HG03442 (cell line): ENCODE data around the gene PLA2G2D.

Experiments
- ATAC-seq: cut with Tn5 transposase; IDR thresholded peaks from one replicate; pipeline ENCODE4 v1.9.1; 2021; ENCODE audit warnings: mild to moderate bottlenecking, moderate library complexity; ENCODE audit not compliant: unreplicated experiment

Gene PLA2G2D

DNA sequence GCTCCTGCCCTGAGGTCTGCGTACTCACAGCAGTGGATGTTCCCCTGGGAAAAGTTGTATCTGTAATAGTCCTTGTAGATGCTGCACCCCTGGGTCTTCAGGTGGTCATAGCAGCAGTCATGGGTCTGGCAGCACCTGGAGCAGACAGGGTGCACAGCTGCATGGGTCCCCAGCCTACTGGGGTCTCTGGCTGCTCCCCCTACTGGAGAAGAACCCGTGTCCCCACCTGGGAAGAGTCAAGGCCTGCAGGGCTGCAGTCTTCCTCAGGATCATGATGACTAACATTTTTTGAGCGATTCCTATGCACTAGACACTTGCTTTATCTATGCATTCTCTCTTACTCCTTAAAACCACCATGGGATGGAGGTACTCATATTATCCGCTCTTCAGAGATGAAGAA, 3.9 kb downstream of the PLA2G2D start:
- no peak for ATAC-seq

DNA sequence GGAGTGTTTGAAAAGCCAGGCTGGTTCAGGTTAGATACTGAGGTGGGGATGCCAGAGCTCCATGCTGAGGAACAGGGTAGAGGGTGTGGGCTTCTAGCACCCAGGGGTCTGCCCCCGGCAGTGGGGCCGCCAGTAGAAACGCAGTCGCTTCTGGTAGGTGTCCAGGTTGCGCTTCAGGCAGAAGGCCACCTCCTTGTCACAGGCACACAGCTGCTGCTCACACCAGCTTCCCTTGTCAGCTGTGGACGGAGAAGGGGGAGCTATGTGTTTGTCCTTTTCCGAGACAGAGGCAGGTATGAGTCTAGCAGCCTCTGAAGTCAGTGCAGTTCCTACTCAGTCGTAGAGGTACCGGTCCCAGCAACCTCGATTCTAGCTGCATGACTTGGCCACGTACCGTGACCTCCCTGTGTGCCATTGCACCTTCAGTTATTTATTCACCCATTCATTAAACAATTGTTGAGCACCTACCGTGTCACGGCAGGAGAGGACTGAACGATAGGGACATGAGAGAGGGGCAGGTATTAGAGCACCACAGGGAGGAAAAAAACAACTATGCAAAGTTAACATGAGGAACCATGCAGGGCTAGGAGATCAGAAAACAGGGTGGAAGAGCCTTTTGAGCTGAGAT, 5.2 kb downstream of the PLA2G2D start:
- ATAC-seq, result no peak

DNA sequence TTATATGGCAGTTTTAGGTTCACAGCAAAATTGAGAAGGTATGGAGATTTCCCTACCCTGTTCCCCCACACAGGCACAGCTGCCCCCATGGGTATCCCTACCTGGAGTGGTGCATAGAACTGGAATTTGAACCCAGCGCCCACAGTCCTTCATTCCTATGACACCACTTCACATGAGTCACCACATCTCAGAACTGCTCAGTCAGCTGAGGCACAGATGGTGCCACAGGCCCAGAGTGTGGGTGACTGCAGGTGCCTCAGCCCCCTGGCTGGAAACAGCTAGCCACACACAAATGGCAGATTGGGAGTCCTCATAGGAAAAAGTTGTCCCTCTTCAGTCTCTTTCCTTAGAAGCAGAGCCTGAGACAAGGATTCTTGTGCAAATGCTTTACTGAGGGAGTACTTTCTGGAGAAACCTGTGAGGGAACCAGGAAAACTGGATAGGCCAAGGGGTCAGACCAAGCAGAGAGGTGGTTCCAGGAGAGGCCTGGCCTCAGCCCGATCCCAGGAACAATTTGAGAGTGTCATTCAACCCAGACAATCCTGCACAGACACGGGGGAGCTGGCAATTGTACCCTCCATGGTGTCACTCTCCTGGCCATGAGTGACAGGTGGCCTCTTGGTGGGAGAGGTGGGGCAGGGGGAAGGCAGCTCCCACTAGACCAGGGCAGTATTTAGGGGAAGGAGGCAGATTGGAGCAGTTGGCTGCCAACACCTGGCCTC, 6.9 kb downstream of the PLA2G2D start:
- no peak for ATAC-seq

DNA sequence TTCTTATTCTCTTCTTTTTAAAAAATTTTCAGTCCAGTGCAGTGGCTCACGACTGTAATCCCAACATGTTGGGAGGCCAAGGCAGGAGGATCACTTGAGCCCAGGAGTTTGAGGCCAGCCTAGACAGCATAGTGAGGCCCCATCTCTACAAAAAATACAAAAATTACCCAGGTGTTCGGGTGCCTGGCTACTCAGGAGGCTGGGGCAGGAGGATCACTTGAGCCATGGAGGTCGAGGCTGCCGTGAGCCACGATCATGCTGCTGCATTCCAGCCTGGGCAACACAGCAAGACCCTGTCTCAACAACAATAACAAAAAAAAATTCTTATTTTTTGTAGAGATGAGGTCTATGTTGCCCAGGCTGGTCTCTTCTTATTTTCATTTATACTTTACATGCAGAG, 7.9 kb downstream of the PLA2G2D start:
- no peak for ATAC-seq

DNA sequence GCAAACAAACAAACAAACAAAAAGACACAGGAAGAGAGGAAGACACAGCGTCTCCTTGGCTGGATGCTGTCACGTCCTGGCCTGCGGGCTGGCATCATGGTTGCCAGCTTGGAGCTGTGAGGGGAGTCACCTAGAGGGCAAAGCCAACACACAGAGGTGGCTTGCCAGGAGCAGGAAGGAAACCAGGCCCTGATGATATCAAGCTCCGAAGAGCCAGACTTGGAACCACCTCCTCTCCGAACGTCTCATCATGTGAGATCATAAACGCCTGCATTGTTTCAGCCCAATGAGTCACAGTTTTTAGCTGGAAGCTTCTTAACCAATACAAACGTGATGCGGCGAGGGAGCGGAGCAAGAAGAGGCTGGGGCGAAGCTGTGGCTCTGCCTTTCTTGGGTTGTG, 8.7 kb downstream of the PLA2G2D start:
- ATAC-seq, result no peak

DNA sequence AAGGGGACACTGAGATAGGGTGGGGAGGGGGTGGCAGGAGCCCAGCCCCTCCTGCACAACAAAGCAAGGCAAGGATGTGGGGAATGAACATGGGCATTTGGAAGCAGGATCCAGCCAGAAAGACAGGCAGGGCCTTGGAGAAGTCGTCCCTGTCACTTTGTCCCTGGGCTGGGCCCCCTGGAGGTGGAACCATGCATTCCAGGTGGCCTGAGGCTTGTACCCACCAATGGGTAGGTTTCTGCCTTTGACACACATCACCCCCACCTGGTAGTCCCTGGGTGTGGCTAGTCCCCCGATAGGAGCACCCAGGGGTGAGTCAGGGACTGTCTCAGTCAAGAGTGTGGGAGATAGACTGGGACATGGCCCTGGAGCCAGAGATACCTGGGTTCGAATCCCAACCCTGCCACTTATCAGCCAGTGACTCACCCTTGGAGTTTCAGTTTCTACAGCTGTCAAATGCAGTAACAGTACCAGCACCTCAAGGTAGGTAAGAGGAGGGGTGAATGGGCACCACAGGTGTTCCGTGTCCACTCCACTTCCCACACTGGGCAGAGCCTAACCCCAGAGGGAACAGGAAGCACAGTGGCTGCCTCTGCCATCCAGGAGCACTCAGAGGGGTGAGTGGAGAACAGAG, 10.0 kb downstream of the PLA2G2D start:
- no peak for ATAC-seq

DNA sequence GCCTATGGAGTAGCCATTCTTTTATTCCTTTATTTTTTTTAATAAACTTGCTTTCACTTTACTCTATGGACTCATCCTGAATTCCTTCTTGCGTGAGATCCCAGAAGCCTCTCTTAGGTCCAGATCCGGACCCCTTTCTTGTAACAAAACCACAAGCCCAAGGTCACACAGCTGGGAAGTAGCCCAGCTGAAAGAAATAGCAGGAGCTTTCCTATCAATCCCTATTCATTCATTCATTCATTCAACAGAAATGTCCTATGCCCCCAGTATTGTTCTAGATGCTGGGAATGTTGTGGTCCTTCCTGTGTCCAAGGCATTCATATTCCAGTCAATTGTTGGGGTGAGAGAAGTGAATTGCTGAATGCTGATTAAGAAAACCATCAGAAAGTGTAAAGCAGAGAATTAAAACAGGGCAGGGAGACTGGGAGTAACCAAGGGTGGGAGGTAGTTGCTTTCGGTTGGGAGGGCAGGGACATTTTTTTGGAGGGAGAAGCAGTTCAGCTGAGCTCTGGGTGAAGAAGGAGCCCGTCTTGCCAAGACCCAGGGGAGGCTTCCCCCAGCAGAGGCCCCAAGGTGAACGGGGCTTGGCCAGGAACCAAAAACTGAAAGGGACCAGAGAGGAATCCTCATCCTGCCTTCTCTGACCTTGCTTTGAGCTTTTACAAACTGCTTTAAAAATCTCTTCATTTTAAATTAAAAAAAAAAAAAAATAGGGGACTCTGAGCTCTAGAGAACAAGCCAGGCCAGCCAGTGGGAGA, 10.8 kb downstream of the PLA2G2D start:
- no peak for ATAC-seq

DNA sequence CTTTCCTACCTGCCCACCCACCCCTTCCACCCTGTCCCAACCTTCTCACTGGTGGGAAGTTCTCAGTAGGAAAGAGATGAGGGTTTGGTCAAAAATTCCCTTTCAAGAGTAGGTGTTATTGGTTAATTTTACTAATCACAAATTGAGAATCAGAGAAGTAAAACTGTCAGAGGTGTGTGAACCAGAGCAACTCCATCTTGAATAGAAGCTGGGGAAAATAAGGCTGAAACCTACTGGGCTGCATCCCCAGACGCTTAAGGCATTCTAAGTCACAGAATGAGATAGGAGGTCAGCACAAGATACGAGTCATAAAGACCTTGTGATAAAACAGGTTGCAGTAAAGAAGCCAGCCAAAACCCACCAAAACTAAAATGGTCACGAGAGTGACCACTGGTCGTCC, 11.5 kb downstream of the PLA2G2D start:
- ATAC-seq, result no peak

DNA sequence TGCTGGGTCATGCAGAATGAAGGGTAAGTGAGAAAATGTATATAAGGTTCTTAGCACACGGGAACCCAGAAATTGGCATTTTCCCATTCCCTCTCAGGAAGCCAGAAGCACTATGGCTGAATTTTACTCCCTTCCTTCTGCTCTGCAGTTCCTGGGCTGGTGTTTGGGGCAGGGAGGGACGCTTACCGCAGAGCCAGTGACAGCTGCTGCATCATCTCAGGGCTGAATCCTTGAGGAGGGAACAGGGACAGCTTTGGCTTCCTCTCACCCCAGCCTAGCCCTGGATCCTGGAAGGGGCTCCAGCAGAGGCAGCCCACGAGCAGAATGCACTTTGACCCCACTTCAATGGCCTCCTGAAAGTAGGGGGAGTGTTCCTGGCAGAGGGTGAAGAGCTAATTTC, 12.0 kb downstream of the PLA2G2D start:
- no peak for ATAC-seq

DNA sequence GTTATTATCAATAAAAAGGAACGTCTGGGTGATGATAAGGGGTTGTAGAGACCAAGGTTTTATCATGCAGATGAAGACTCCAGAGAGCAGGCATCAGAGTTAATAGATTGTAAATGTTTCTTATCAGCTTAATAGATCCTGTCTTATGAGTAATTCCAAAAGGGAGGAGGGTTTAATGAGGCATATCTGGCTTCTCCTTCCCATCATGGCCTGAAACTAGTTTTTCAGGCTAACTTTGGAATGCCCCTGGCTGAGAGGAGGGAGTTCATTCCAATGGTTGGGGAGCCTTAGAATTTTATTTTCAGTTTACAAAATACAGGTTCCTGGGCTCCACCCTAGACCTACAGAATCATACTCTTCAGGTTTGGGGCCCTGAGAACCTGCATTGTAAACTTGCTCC, 13.5 kb downstream of the PLA2G2D start:
- ATAC-seq, result no peak

DNA sequence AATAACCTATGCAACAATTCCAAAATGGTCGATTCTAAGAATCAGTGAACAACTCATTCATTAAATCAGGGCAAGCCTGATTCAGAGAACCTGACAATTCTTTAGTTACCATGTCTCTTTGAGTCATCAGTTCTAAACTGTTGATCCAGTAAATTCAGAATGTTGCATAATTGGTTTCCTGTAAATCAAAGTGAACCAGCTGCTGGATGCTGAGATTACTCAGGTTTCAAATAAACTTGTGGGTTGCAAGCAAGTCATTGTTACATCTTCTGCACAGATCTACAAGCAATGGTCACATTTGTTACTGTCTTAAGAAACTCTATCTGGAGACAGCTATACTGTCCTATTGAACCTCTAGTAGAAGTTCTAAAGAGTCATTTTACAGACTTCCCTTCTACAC, 16.5 kb downstream of the PLA2G2D start:
- ATAC-seq, result no peak

DNA sequence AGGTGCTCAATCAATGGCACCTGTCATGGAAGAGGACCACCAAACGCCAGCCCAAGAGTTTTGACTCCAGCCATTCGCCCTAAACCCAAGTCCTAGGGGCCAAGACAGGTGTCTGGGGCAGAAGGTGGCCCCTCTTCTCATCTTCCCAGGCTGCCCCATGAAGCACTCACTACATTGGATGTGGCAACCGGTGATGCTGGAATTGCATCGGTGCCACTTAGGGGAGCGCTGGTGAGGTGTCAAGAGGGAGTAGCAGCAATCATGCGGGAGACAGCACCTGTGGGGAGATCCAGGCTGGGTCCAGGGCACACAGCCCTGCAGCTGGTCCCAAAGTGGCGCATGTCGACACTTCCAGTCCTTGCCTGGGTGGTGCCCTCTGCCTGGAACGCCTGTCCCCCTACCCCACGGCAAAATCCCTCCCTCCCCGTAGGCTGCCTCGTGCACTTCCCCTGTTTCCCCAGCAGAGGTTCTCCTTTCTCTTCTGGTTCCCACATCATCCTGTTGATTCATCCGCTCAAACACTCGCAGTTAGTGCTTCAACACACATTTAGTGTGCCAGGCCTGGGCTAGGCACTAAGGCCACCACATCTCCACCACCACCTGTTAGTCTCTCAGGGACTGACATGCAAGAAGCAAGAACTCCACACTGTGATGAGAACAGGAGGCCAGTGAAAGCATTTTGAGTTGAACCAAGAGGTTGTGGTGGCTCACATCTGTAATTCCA, 18.5 kb downstream of the PLA2G2D start:
- no peak for ATAC-seq

DNA sequence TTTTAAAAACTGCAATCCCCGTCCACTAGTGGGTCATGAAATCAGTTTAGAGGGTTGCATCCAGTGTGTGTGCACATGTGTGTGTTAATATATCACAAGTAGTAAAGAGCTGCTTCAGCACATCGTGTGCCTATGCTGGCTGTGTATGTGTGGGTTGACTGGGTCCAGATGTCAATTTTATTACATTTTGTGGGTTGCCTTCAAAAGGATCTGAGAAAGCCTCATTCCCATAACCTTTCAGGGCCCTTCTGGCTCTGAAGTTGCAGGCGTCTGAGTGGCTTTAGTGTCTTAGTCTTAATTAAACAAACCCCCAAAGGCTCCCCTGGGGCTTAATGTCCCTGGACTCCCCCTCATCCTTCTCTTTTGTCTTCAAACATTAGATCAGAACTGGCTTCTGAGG, 19.8 kb downstream of the PLA2G2D start:
- ATAC-seq, result no peak

DNA sequence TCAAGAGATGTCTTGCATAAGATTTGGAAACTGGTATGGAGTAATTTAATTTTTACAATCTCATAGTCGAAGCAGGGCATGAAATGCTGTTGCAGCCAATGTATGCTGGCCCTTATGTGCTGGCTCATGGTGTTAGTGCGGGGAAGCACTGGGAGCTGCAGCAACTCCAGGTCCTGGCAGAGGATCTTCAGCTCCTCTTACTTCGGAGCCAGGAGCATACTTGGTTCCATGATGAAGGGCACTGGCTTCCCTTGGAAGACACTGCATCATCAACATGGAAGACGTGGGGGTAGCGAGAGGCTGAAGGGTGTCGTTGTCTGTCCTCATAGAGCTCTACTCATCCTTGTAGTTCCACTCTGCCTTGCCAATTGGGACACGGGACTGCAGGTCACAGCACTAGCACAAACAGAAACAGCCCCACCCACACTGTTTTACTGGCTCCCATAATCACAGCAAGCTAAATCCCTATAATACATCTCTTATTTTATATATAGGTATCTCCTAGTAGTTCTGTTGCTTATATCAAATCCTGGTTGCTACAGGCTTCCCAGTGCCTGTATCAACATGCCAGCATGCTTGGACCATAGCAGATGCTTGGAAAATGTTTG, 22.4 kb downstream of the PLA2G2D start:
- ATAC-seq, result no peak

DNA sequence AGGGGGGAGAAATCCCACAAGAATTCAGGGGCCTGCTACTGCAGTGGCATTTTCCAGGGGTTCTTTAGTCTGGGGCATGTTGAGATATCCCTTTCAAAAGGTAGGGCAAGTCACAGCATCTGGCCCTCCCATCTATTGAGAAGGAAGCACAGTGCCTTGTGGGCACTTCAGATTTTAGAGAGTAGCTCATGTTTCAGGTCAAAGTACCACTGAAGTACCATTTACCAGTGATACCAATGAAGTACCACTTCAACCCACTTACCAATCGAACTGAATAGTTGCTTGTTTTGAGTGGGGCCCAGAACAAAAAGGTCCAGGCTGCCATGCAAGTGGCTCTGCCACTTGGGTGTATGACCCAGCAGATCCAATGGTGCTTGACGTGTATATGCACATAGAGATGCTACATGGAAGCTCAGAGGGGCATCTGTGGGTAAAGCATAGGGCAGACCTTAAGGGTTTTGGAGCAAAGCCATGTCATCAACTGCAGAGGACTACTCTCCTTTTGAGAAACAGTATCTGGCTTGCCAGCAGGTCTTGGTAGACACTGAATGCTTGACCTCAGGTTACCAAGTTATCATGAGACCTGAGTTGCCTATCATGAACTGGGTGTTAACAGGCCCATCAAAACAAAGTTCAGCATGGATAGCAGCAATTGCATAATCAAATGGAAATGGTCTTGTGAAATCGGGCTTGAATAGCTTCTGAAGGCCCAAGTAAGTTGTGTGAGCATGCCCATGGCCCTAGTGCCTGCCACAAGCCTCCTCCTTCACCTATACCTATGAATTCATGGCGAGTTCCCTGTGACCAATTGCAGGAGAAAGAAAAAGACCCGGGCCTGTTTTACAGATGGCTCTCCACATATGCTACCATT, 23.5 kb downstream of the PLA2G2D start:
- no peak for ATAC-seq

DNA sequence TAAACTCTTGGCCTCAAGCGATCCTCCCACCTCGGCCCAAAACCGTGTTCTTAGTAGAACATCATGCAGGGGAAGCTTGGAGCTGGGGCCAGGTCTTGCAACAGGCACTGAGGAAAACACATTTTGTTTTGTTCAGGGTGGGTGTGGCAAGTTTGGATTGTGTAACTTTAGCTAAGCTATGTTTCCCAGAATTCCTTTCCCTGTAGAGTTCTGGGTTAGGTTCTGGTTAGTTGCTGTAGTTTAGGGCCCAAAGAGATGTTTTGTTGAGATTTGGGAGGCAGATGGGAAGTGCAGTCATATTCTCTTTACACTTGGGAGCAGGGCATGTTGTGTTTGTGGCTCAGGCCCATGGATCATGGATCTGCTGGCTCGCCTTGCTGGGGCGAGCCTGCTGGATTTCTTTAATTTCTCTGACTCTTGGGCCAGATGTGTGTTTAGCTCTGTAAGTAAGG, 25.4 kb downstream of the PLA2G2D start:
- ATAC-seq, result no peak

DNA sequence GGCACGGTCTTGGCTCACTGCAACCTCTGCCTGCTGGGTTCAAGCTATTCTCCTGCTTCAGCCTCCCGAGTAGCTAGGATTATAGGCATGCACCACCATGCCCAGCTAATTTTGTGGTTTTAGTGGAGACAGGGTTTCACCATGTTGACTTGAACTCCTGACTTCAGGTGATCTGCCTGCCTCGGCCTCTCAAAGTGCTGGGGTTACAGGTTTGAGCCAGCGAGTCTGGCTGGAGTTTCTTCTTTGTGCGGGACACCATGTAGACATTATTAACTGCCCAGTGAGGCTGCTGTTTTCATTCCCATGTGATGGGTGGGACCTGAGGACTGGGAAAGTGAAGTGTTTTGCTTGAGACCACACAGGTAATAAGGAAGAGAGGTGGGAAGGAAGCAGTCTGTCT, 26.0 kb downstream of the PLA2G2D start:
- no peak for ATAC-seq

DNA sequence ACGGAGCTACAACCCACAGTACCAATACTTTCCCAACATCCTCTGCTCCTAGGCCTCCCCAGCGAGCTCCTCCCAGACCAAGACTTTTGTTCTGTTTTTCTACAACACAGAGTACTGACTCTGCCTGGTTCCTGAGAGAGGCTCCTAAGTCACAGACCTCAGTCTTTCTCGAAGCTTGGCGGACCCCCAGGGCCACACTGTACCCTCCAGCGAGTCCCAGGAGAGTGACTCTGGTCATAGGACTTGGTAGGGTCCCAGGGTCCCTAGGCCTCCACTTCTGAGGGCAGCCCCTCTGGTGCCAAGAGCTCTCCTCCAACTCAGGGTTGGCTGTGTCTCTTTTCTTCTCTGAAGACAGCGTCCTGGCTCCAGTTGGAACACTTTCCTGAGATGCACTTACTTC, 28.7 kb downstream of the PLA2G2D start:
- no peak for ATAC-seq

DNA sequence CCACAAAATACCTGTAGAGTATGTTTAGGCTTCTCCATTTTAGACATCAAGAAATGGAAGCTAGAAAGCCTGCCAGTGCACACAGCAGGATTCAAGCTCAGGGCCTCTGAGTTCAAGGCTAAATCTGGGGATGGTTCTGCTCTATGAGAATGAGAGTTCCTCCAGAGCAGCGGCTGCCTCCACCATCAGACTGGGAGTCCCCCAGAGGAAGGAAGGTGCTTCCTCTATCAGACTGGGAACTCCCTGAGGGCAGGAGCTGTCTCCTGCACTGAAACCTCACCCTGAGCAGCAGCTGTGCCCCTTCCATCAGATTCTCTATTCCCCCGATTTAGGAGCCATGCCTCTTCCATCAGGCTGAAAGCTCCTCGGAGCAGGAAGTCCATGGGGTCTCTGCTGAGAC, 29.2 kb downstream of the PLA2G2D start:
- no peak for ATAC-seq
